Fibroblast of mammary gland (primary cell): Measurements from ENCODE around the gene MEGF10.

Source experiments
- DNase-seq: peaks from one replicate; pipeline ENCODE4 v3.0.0-alpha.2; 2010; ENCODE audit warnings: low read depth
- H3K4me3 ChIP-seq: 2 replicates; pipeline ENCODE4 v1.5.1; 2011; ENCODE audit warnings: low read depth, mild to moderate bottlenecking, low read length, moderate library complexity; ENCODE audit not compliant: control insufficient read depth
- TF ChIP-seq, protein P1 (sequence below): conservative IDR thresholded peaks from 2 replicates; pipeline ENCODE4 v1.5.1; 2011; ENCODE audit warnings: low read depth, low read length, inconsistent platforms; ENCODE audit not compliant: control insufficient read depth, insufficient read depth

The MEGF10 gene

DNA sequence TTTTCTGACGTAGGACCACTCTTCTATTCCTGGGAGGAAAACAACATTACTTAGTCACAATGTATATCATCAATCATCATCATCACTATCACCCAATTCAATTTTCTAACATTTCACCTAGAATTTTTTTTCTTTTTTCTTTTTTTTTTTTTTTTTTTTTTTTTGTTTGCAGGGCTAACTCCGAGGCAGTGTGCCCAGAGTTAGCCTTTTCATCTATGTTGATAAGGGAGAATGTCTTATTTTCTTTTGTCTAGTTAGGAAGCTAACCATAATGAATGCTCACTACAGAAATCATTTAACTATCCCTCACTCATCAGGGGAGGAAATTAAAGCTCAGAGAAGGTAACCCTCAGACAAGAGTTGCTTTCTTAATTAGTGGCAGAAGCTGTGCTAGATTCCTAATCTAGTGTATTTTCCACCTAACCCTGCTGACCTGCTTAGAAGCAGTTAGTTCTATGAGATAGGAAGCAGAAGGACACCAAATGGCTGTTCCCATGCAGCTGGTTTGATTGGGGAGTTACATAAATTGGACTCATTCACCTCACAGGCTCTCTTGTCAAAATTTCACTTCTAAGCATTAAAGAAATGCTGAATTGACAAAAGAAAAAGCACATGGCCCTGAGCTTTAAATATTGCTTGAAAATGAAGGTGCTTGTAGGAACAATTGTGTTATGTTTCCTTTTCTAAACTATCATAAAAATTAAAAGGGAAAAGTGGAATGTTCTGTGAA lies 218.2 kb downstream of the MEGF10 start:
- TF ChIP-seq, protein P1, sequence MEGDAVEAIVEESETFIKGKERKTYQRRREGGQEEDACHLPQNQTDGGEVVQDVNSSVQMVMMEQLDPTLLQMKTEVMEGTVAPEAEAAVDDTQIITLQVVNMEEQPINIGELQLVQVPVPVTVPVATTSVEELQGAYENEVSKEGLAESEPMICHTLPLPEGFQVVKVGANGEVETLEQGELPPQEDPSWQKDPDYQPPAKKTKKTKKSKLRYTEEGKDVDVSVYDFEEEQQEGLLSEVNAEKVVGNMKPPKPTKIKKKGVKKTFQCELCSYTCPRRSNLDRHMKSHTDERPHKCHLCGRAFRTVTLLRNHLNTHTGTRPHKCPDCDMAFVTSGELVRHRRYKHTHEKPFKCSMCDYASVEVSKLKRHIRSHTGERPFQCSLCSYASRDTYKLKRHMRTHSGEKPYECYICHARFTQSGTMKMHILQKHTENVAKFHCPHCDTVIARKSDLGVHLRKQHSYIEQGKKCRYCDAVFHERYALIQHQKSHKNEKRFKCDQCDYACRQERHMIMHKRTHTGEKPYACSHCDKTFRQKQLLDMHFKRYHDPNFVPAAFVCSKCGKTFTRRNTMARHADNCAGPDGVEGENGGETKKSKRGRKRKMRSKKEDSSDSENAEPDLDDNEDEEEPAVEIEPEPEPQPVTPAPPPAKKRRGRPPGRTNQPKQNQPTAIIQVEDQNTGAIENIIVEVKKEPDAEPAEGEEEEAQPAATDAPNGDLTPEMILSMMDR: no peak
- no peak for DNase-seq
- no peak overlapping the region for H3K4me3 ChIP-seq
